GM19043 (cell line): Measurements from ENCODE around the gene TMEM141.
"Not testable (repeated sequence)": the region's sequence is repeated elsewhere in the genome, so short reads cannot be mapped to it uniquely, and the experiment has no call there.

Source experiments
- ATAC-seq: cut with Tn5 transposase; IDR thresholded peaks from one replicate; pipeline ENCODE4 v1.9.1; 2021; ENCODE audit warnings: low read depth; ENCODE audit not compliant: unreplicated experiment

The TMEM141 gene

GRCh38 chr9:136792321-136793085 lies 1.4 kb downstream of the TMEM141 start:
- no peak for ATAC-seq

DNA sequence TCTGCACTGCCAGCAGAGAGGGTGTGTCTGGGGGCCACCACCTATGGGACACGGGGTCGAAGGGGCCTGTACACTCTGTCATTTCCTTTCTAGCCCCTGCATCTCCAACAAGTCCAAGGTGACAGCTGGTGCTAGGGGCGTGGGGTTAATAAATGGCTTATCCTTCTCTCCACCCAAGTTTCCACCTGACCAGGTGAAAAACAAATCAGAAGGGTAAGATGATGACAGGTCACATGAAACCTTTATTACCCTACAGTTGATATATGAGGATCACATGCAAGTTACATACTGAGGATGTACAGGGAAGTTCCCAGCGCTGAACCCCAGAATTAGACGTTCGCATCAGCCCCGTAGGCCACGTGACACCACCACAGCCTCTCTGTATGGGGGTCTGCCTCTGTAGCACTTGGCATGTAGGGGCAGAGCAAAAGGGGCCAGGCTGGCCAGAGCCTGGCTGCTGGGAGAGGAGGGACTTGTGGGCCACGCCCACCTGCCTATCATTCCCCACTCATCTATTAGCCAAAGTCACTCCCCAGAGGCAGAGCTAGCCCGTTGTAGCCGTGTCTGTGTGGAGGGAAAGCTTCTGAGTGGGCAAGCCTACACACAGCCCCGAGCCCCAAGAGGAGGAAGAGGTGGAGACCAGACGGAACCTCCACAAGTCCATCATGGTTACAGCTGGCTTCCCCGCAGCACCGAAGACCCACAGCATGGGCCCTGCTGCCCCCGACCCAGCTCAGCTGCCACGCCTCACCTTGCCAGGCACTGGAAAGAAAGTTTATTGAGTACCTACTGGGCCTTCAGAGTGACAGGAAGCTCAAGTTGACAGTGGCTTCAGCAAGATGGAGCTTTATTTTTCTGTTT lies 2.2 kb downstream of the TMEM141 start:
- no peak for ATAC-seq

DNA sequence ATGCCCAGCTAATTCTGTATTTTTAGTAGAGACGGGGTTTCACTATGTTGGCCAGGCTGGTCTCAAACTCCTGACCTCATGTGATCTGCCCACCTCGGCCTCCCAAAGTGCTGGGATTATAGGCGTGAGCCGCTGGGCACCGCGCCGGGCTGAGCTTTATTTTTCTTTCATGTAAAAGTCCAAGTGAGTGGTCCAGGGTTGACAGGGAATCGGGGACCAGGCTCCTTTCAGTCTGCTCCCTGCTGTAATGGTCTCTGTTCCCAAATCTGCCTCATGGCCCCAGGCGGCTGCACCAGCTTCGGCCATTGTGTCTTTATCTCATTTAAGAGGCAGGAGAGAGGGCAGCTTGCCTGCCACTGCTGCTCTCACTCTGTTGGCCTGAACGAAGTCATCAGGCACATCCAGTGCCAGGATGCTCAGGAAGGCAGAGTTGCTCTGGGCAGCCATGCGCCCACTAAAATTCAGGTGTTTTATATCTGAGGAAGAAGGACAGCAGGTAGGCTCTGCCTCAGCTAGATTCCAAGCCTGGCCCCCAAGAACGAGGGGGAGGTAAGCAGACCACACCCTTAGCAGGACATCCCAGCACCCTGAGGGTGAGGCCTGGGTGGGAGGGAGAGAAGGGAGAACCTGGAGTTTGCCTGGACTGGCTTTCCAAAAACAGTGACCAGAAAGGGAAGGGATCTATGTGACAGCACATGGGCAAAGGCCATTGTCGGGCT lies 3.3 kb downstream of the TMEM141 start:
- ATAC-seq, result no peak

DNA sequence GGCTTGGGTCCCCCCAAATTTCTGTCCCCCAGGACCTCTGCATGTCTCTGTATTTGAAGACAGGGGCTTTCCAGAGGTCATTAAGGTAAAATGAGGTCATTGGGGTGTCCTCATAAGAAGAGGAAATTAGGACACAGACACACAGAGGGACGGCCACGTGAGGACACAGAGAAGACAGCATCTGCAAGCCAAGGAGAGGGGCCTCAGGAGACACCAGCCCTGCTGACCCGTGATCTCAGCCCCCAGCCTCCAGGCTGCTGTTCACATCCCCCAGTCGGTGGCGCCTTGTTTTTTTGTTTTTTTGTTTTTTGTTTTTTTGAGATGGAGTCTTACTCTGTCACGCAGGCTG lies 3.8 kb downstream of the TMEM141 start:
- no peak for ATAC-seq

GRCh38 chr9:136796238-136796774 lies 5.2 kb downstream of the TMEM141 start, which contains the start of gene CCDC183:
CCDC183 (plus strand) TSS chr9:136796338; CDS start chr9:136796398, 60 bp downstream.
- ATAC-seq, result no peak

DNA sequence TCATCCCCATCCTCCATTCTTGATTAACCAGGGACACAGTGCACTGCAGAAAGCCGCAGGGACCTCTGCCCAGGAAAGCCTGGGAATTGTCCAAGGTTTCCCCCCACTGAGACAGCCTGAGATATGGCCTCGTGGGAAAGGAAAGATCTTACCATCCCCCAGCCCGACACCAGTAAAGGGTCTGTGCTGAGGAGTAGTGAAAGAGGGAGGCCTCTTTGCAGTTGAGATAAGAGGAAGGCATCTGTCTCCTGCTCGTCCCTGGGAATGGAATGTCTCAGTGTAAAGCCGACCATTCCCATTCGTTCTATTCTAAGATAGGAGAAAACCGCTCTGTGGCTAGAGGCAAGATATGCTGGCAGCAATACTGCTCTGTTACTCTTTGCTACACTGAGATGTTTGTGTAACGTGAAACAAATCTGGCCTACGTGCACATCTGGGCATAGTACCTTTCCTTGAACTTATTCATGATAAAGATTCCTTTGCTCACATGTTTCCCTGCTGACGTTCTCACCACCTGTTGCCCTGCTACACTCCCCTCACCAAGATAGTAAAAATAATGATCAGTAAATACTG lies 5.7 kb downstream of the TMEM141 start:
- ATAC-seq, result not testable (repeated sequence)

DNA sequence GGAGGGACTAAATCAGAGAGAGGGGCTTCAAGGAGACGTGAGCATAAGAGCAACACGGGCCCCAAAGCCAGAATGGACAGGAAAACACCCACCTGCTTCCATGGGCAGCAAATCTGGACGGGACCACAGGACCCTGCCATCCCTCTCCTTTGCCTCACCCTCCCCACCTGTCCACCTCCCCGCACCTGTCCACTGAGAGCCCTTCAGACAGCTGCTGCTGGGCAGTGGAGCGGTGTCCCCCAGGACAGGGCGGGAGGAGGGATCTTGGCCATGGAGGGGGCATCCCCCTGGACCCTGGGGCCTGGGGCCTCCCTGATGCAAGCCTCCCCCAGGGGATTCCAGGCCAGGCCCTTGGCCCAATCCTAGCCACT lies 7.5 kb downstream of the TMEM141 start:
- no peak for ATAC-seq

GRCh38 chr9:136799079-136799853 lies 8.1 kb downstream of the TMEM141 start:
- no peak for ATAC-seq

DNA sequence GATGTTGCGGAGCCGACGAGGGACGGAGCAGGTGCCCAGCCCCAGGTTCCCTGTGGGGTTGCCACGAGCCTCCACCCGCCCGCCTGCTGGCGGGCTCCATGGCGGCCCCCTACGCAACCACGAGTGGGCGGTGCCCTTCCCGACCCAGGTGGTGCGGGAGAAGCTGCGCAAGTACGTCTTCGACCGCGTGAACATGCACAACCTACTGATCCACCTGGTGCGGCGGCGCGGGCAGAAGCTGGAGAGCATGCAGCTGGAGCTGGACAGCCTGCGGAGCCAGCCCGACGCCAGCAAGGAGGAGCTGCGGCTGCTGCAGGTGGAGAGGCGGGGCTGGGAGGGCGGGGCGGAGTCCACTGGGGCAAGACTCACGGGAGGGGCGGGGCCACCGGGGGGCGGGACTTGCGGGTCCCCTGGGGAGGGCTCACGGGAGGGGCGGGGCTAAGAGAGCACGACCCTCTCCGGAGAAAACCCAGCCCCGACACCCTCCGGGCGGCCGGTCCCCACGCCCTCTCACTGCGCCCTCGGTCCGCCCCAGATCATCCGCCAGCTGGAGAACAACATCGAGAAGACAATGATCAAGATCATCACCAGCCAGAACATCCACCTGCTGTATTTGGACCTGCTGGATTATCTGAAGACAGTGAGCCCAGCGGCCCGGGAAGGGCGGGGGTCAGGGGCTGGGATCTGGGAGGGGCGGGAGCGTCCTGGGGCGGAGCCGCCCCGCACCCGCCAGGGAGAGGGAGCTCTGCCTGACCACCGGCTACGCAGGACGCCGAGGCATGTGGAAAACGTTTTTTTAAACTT lies 8.9 kb downstream of the TMEM141 start:
- ATAC-seq, result no peak

- ATAC-seq, result no peak
Measured at GRCh38 chr9:136802321-136802720, 11.2 kb downstream of the TMEM141 start.

GRCh38 chr9:136803009-136803550 lies 11.9 kb downstream of the TMEM141 start:
- ATAC-seq, result not testable (repeated sequence)

DNA sequence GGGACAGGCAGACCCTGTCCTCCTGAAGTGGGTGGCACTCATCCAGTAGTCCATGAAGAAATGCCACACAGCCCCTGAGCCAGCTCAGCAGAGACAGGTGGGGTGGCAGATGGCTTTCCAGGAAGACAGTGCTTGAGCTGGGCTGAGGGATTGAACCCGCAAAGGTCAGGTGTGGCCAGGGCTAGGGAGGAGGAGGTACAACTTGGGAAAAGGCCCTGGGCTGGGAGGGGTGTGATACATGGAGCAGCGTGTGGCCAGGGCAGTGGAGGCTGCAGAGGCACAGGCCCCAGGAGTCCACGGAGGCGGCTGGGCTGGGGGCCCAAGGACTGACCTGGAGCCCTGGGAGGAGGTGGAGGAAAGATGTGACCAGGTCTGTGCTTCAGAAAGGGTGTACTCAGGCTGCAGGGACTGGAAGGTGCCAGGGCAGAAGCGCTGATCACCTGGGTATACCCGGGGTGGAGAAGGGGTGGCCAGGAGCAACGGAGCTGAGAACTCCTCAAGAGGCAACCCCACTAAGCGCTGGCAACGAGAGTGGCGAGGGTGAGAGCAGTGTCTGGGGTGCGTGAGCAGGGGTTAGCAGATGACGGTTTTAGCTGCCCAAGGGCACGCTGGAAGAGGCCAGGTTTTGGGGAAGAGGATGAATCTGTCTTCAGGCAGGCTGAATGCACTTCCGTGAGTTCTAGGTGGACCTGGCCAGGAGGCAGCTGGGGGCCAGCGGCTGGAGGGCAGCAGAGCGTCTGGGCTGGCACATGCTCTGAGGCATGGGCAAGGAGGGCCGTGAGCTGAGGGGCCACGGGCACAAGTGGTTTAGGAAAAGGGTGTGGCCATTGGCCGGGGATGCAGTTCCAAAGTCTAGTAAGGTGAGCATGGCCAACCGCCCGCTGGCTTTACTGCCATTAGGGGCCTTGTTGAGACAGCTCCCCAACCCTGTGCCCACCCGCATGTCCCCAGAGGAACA lies 12.7 kb downstream of the TMEM141 start:
- ATAC-seq, result no peak

GRCh38 chr9:136804509-136805206 lies 13.5 kb downstream of the TMEM141 start:
- no peak for ATAC-seq

- ATAC-seq, result no peak
Measured at GRCh38 chr9:136805207-136805740, 14.1 kb downstream of the TMEM141 start.

DNA sequence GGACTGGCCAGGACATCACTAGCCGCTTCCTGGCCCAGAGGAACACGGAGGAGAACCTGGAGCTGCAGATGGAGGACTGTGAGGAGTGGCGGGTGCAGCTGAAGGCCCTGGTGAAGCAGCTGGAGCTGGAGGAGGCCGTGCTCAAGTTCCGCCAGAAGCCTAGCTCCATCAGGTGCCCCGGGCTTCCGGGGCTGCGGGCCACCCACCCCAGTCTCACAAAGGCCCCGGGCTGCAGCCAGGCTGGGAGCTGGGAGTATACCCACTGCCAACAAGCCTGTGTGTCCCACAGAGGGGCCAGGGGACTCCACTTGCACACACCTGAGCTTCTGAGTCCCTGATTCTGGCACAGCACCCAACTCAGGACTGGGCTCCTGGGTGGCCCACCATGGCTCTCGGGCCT lies 14.9 kb downstream of the TMEM141 start:
- no peak for ATAC-seq

- no peak for ATAC-seq
Measured at GRCh38 chr9:136806631-136807201, 15.6 kb downstream of the TMEM141 start.
